Endothelial cell (in vitro differentiated cells): ENCODE data around the gene HSPE1. TPM values are rescaled to one million over a fixed set of nuclear protein-coding genes. Genes with fewer than 3 reads are reported as not detected.

Source experiments
- DNase-seq: peaks from one replicate; pipeline ENCODE4 v3.0.0; 2021; ENCODE audit warnings: low spot score
- H3K27ac Mint-ChIP-seq: one replicate; pipeline ENCODE4 v1.8.0; 2021; ENCODE audit warnings: mixed read lengths, inconsistent platforms; ENCODE audit not compliant: unreplicated experiment
- H3K27me3 Mint-ChIP-seq: one replicate; pipeline ENCODE4 v1.8.0; 2021; ENCODE audit warnings: mild to moderate bottlenecking, moderate library complexity, mixed read lengths, inconsistent platforms; ENCODE audit not compliant: unreplicated experiment
- H3K36me3 Mint-ChIP-seq: one replicate; pipeline ENCODE4 v1.8.0; 2021; ENCODE audit warnings: mild to moderate bottlenecking, low read depth, mixed read lengths, inconsistent platforms; ENCODE audit not compliant: unreplicated experiment
- H3K4me1 Mint-ChIP-seq: one replicate; pipeline ENCODE4 v1.8.0; 2021; ENCODE audit warnings: mild to moderate bottlenecking, mixed read lengths, inconsistent platforms; ENCODE audit not compliant: unreplicated experiment
- H3K4me3 Mint-ChIP-seq: one replicate; pipeline ENCODE4 v1.8.0; 2021; ENCODE audit warnings: mild to moderate bottlenecking, mixed read lengths, inconsistent platforms; ENCODE audit not compliant: unreplicated experiment
- H3K9me3 Mint-ChIP-seq: one replicate; pipeline ENCODE4 v1.8.0; 2021; ENCODE audit warnings: mixed read lengths, inconsistent platforms; ENCODE audit not compliant: unreplicated experiment
- CTCF ChIP-seq: fragments of 200-600 bp; sonication (generic); IDR thresholded peaks from one replicate; pipeline ENCODE4 v1.5.0; 2021; ENCODE audit warnings: antibody characterized with exemption; ENCODE audit not compliant: unreplicated experiment
- total RNA-seq: library from RNA; stranded (reverse); fragmentation: NEBNext Ultra II Directional; extraction: Animal tissue kit (Norgen Biotek cat#: 25700); gene quantifications from one replicate; pipeline ENCODE4 v1.2.1, GENCODE V29; 2021; ENCODE audit not compliant: unreplicated experiment

The HSPE1 gene
- total RNA-seq, 1 donor from 2014 or later: 73.6 TPM

GRCh38 chr2:197515315-197515738 is 15.1 kb downstream of the HSPE1 start:
- TF ChIP-seq CTCF: no peak

GRCh38 chr2:197515739-197516392 is 15.7 kb downstream of the HSPE1 start, which contains the start of gene MOB4:
Gene MOB4, plus strand, starts transcription at chr2:197516066. Its CDS starts 21 bp downstream, at chr2:197516087.
- peak; percentile 98 for DNase-seq

More at GRCh38 chr2:197515315-197515738, 15.1 kb downstream of the HSPE1 start:
- Mint-ChIP-seq H3K4me1 (peaks cover 16% of the 10 kb centered on the region), H3K27ac (peak overlapping the region; percentile 91), H3K4me3 (peak overlapping the region; percentile 100), H3K9me3 (no peaks in the 10 kb centered on the region), H3K36me3 (peaks cover 5% of the 10 kb centered on the region), H3K27me3 (peaks cover 7% of the 10 kb centered on the region)
- DNase-seq: no peak

DNA sequence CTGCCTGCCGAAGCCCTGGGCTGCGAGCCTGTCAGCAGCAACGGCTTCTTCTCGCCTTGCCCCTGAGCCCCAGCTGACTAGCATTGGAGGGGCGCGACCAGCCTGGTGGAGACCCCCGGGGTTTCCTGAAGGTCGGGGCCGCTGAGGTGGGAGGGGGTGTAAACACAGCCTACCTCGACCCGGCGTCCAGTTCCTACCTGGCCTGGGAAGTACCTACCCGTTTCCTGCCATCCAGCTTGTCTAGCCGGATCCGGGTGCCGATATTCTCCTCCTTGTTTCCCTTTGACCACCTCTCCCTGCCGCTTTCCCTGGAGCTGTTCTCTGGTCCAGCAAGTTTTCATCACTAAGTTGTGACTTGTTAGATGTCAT is 16.2 kb downstream of the HSPE1 start:
- peaks cover 19% of the 10 kb centered on the region for H3K4me1 Mint-ChIP-seq
- H3K27me3 Mint-ChIP-seq: peaks cover 7% of the 10 kb centered on the region
- DNase-seq: no peak
- H3K36me3 Mint-ChIP-seq: peaks cover 13% of the 10 kb centered on the region
- H3K27ac Mint-ChIP-seq: peak overlapping the region; percentile 98
- no peaks in the 10 kb centered on the region for H3K9me3 Mint-ChIP-seq
- H3K4me3 Mint-ChIP-seq: peak overlapping the region; percentile 100
- no peak for TF ChIP-seq CTCF

More at GRCh38 chr2:197515739-197516392, 15.7 kb downstream of the HSPE1 start, which contains the start of gene MOB4:
- no peaks in the 10 kb centered on the region for H3K9me3 Mint-ChIP-seq
- H3K4me1 Mint-ChIP-seq: peaks cover 16% of the 10 kb centered on the region
- H3K4me3 Mint-ChIP-seq: peak within 1 kb of the TSS; percentile 100
- peak within 1 kb of the TSS; percentile 98 for H3K27ac Mint-ChIP-seq
- peaks cover 9% of the 10 kb centered on the region for H3K36me3 Mint-ChIP-seq
- peaks cover 7% of the 10 kb centered on the region for H3K27me3 Mint-ChIP-seq
- no peak for TF ChIP-seq CTCF

GRCh38 chr2:197517150-197517549 is 17.0 kb downstream of the HSPE1 start:
- peaks cover 19% of the 10 kb centered on the region for H3K4me1 Mint-ChIP-seq

More at GRCh38 chr2:197517150-197517549, 17.0 kb downstream of the HSPE1 start:
- H3K27me3 Mint-ChIP-seq: peaks cover 7% of the 10 kb centered on the region
- H3K27ac Mint-ChIP-seq: no peak overlapping the region
- H3K9me3 Mint-ChIP-seq: no peaks in the 10 kb centered on the region
- H3K36me3 Mint-ChIP-seq: peaks cover 16% of the 10 kb centered on the region
- no peak for TF ChIP-seq CTCF
- no peak for DNase-seq
- peak overlapping the region; percentile 100 for H3K4me3 Mint-ChIP-seq
